ENCODE measurements around the gene ACOT11.

The ACOT11 gene

DNA sequence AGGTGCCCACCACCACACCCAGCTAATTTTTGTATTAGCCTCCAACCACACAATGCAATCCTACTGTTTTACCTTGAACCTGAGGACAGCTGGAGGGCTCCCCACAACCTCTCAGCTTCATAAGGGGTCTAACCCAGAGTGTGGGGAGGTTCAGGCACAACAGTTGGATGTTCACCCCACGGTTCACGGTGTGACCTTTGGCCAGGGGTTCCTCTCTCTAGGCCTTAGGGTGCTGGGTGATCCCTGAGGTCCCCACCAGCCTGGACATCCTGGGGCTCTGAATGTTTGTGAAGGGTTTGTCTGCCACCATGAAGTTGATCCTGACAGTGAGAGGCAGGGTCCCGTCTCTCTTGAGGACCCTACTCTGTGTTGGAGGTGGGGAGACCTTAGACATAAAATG is 3.9 kb downstream of the ACOT11 start:
- TF ChIP-seq NFIC (IDR thresholded peaks at IDR 0.05) = no peak
- TF ChIP-seq EP300 (IDR thresholded peaks at IDR 0.05; ENCODE audit: borderline replicate concordance) = no peak
- TF ChIP-seq TEAD4 (IDR thresholded peaks at IDR 0.05) = no peak
- TF ChIP-seq FOXM1 (IDR thresholded peaks at IDR 0.05; ENCODE audit: borderline replicate concordance, low read depth) = no peak
- no peak for TF ChIP-seq EGR1 (IDR thresholded peaks at IDR 0.05)
- no peak for TF ChIP-seq CREB1 (IDR thresholded peaks at IDR 0.05; ENCODE audit: low read depth)
- no peak for TF ChIP-seq USF1 (IDR thresholded peaks at IDR 0.05)

GRCh38 chr1:54553602-54554313 is 5.7 kb downstream of the ACOT11 start:
- no peak for TF ChIP-seq TAF1 (IDR thresholded peaks at IDR 0.05; ENCODE audit: low read depth)
- TF ChIP-seq ZBTB7A (IDR thresholded peaks at IDR 0.05; ENCODE audit: low read depth) = no peak
- no peak for TF ChIP-seq TEAD4 (IDR thresholded peaks at IDR 0.05)
- no peak for TF ChIP-seq CEBPB (IDR thresholded peaks at IDR 0.05)
- no peak for TF ChIP-seq RAD21 (IDR thresholded peaks at IDR 0.05; ENCODE audit: low read depth)
- no peak for TF ChIP-seq CREB1 (IDR thresholded peaks at IDR 0.05; ENCODE audit: low read depth)
- no peak for TF ChIP-seq TCF12 (IDR thresholded peaks at IDR 0.05; ENCODE audit: low read depth)
- TF ChIP-seq, protein P1, sequence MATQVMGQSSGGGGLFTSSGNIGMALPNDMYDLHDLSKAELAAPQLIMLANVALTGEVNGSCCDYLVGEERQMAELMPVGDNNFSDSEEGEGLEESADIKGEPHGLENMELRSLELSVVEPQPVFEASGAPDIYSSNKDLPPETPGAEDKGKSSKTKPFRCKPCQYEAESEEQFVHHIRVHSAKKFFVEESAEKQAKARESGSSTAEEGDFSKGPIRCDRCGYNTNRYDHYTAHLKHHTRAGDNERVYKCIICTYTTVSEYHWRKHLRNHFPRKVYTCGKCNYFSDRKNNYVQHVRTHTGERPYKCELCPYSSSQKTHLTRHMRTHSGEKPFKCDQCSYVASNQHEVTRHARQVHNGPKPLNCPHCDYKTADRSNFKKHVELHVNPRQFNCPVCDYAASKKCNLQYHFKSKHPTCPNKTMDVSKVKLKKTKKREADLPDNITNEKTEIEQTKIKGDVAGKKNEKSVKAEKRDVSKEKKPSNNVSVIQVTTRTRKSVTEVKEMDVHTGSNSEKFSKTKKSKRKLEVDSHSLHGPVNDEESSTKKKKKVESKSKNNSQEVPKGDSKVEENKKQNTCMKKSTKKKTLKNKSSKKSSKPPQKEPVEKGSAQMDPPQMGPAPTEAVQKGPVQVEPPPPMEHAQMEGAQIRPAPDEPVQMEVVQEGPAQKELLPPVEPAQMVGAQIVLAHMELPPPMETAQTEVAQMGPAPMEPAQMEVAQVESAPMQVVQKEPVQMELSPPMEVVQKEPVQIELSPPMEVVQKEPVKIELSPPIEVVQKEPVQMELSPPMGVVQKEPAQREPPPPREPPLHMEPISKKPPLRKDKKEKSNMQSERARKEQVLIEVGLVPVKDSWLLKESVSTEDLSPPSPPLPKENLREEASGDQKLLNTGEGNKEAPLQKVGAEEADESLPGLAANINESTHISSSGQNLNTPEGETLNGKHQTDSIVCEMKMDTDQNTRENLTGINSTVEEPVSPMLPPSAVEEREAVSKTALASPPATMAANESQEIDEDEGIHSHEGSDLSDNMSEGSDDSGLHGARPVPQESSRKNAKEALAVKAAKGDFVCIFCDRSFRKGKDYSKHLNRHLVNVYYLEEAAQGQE (IDR thresholded peaks at IDR 0.05; ENCODE audit: low read depth) = no peak
- TF ChIP-seq FOXM1 (IDR thresholded peaks at IDR 0.05; ENCODE audit: borderline replicate concordance, low read depth) = no peak
- no peak for TF ChIP-seq EP300 (IDR thresholded peaks at IDR 0.05; ENCODE audit: borderline replicate concordance)
- TF ChIP-seq MAX (IDR thresholded peaks at IDR 0.05) = no peak
- no peak for TF ChIP-seq EGR1 (IDR thresholded peaks at IDR 0.05)
- no peak for TF ChIP-seq USF1 (IDR thresholded peaks at IDR 0.05)
- no peak for TF ChIP-seq YY1 (IDR thresholded peaks at IDR 0.05; ENCODE audit: low read depth)
- TF ChIP-seq NFIC (IDR thresholded peaks at IDR 0.05) = no peak

DNA sequence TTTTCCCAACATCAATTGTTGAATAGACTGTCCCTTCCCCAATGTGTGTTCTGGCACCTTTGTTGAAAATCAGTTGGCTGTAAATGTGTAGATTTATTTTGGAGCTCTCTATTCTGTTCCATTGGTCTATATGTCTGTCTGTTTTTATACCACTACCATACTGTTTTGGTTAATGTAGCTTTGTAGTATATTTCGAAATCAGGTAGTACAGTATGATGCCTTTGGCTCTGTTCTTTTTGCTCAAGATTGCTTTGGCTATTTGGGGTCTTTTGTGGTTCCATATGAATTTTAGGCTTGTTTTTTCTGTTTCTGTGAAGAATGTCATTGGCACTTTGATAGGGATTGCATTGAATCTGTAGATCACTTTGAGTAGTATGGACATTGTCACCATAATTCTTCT is 8.1 kb downstream of the ACOT11 start:
- TF ChIP-seq CEBPB (IDR thresholded peaks at IDR 0.05) (no peak), YY1 (IDR thresholded peaks at IDR 0.05; ENCODE audit: low read depth) (no peak), FOXM1 (IDR thresholded peaks at IDR 0.05; ENCODE audit: borderline replicate concordance, low read depth) (no peak), TAF1 (IDR thresholded peaks at IDR 0.05; ENCODE audit: low read depth) (no peak), RAD21 (IDR thresholded peaks at IDR 0.05; ENCODE audit: low read depth) (no peak), TCF12 (IDR thresholded peaks at IDR 0.05; ENCODE audit: low read depth) (no peak), TEAD4 (IDR thresholded peaks at IDR 0.05) (no peak), EP300 (IDR thresholded peaks at IDR 0.05; ENCODE audit: borderline replicate concordance) (no peak), CREB1 (IDR thresholded peaks at IDR 0.05; ENCODE audit: low read depth) (no peak), NFIC (IDR thresholded peaks at IDR 0.05) (no peak), USF1 (IDR thresholded peaks at IDR 0.05) (no peak)
- TF ChIP-seq, protein P1 (IDR thresholded peaks at IDR 0.05; ENCODE audit: low read depth) = no peak

GRCh38 chr1:54557671-54558355 is 9.8 kb downstream of the ACOT11 start:
- TF ChIP-seq ZBTB7A (IDR thresholded peaks at IDR 0.05; ENCODE audit: low read depth) = no peak
- no peak for TF ChIP-seq YY1 (IDR thresholded peaks at IDR 0.05; ENCODE audit: low read depth)
- TF ChIP-seq, protein P1 (IDR thresholded peaks at IDR 0.05; ENCODE audit: low read depth) = no peak
- no peak for TF ChIP-seq MAX (IDR thresholded peaks at IDR 0.05)
- TF ChIP-seq TEAD4 (IDR thresholded peaks at IDR 0.05) = no peak
- no peak for TF ChIP-seq TCF12 (IDR thresholded peaks at IDR 0.05; ENCODE audit: low read depth)
- no peak for TF ChIP-seq CREB1 (IDR thresholded peaks at IDR 0.05; ENCODE audit: low read depth)
- TF ChIP-seq NFIC (IDR thresholded peaks at IDR 0.05) = no peak
- TF ChIP-seq TAF1 (IDR thresholded peaks at IDR 0.05; ENCODE audit: low read depth) = no peak
- TF ChIP-seq FOXM1 (IDR thresholded peaks at IDR 0.05; ENCODE audit: borderline replicate concordance, low read depth) = no peak
- no peak for TF ChIP-seq USF1 (IDR thresholded peaks at IDR 0.05)
- no peak for TF ChIP-seq EGR1 (IDR thresholded peaks at IDR 0.05)
